T-helper 1 cell (primary cell): ENCODE results near the gene CHKB.
"Not testable (repeated sequence)": the region's sequence is repeated elsewhere in the genome, so short reads cannot be mapped to it uniquely, and the experiment has no call there.

Experiments
- DNase-seq, 5 donors: peaks; one replicate each; pipeline ENCODE4 v3.0.0-alpha.2; 2012 to 2020
- total RNA-seq, 4 donors: gene quantifications; one replicate each; lab custom pipeline; 2026; lab: John Stamatoyannopoulos, UW

CHKB gene
- 2.0 to 4.4 (median 2.9) reads per million in 4 donors for total RNA-seq

- DNase-seq: peak; percentile 95 to 99 (median 97)
Observed at GRCh38 chr22:50582493-50583293, at the start of gene CHKB. Gene CHKB (minus strand): TSS chr22:50582849. CDS start chr22:50582781, 68 bp downstream.

GRCh38 chr22:50630376-50630775 is 47.7 kb upstream of the CHKB start:
- DNase-seq: no peak

GRCh38 chr22:50628543-50629134 is 46.0 kb upstream of the CHKB start:
- peak in 1 of 5 donors; percentile 43 for DNase-seq

GRCh38 chr22:50627642-50628542 is 45.2 kb upstream of the CHKB start, which contains the start of gene ARSA:
Gene ARSA (minus strand): TSS chr22:50628152. CDS start chr22:50627779, 373 bp downstream.
- peak; percentile 63 to 84 (median 74) for DNase-seq

DNA sequence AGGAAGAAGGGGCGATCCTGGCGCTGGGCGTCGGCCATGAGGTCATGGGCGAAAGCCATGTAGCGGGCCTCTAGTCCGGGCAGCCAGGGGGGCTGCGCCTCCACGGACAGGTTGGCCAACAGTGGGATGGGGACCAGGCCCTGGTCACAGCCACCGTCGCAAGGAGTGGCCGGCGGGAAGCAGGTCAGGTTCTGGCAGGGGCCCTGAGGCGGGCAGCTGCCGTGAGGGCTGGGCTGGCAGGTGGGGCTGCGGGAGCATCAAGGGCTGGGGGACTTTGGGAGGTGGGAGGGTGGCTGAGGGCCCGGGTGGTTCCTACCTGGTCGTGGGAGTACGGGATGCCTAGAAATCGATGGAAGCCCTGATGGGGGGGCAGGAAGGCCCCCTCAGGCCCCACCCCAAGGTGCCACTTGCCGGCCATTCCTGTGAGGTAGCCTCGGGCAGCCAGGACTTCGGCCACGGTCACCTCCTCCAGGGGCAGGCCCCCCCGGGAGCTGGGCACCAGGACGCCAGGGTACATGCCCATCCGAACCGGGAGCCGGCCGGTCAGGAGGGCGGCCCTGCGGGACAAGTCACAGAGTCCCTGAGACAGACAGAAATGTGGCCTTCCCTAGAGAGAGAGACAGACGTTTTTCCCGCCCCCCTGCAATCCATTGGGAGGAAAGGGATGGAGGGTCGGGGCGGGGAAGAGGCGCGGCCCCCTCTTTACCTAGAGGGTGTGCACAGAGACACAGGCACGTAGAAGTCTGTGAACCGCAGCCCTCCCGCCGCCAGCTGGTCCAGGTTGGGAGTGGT is 44.4 kb upstream of the CHKB start:
- DNase-seq: no peak

GRCh38 chr22:50626314-50626849 is 43.7 kb upstream of the CHKB start:
- DNase-seq: no peak

- DNase-seq: no peak
Observed at GRCh38 chr22:50625568-50626313, 43.1 kb upstream of the CHKB start.

DNA sequence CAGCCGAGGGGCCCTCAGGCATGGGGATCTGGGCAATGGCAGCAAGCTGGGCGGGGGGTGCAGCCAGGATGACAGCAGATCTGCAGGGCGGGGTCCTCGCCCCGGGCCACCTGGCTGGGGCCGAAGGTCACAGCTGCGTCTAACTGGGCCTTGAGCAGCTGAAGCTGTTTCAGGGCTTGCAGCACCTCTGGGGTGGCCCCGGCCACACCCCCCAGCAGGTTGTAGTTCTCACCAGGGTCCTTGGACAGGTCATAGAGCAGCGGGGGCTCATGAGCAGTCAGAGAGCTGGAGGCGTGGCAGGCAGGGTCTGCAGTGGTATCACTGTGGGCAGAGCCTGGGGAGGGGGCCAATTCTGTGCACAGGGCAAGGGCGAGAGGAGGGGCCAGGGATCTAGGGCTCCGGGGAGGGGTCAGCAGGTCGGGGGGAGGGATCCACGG is 42.5 kb upstream of the CHKB start:
- DNase-seq: no peak

DNA sequence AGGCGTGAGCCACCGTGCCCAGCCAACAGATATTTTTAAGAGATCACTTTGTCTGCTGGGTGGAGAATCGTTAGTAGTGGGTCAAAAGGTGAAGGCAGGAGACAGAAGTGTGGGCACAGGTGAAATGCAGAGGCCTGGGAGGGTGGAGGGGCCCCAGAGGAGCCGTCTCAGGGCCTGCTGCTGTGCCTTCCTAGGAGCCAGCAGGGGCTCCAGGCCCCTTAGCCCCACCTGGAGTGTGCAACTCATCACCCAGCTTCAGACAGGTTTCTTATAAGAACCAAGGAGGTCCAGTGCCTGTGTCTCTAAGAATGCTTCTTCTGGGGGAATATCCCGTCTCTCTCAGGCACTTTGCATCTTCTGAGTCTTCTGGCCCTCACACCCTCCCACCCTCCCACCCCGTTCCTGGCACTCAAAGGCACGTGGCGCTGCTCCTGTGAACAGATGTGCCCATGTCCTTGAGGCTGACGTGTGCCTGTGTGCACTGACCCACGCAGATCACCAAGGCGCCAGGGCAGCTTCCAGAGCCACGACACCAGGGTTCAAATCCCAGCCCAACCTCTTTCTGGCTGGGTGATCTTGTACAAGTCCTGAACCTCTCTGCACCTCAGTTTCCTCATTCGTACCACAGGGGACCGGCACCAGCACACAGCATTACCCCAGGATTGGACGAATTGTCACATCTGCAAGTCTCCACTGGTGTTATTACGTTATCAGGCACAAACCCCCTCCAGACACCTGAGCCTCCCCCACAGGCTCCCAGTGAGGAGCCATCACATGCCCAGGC is 41.9 kb upstream of the CHKB start:
- no peak for DNase-seq

- DNase-seq: no peak
Observed at GRCh38 chr22:50622723-50623327, 40.2 kb upstream of the CHKB start.

- peak in 1 of 5 donors; percentile 41 for DNase-seq
Observed at GRCh38 chr22:50621948-50622722, 39.5 kb upstream of the CHKB start.

GRCh38 chr22:50621356-50621880 is 38.8 kb upstream of the CHKB start:
- peak in 3 of 5 donors; percentile 17 to 88 (median 27) for DNase-seq

- peak; percentile 77 to 90 (median 86) for DNase-seq
Observed at GRCh38 chr22:50620593-50621355, 38.1 kb upstream of the CHKB start.

GRCh38 chr22:50614296-50614695 is 31.6 kb upstream of the CHKB start:
- DNase-seq: not testable (repeated sequence)

GRCh38 chr22:50613291-50613981 is 30.8 kb upstream of the CHKB start:
- DNase-seq: no peak

DNA sequence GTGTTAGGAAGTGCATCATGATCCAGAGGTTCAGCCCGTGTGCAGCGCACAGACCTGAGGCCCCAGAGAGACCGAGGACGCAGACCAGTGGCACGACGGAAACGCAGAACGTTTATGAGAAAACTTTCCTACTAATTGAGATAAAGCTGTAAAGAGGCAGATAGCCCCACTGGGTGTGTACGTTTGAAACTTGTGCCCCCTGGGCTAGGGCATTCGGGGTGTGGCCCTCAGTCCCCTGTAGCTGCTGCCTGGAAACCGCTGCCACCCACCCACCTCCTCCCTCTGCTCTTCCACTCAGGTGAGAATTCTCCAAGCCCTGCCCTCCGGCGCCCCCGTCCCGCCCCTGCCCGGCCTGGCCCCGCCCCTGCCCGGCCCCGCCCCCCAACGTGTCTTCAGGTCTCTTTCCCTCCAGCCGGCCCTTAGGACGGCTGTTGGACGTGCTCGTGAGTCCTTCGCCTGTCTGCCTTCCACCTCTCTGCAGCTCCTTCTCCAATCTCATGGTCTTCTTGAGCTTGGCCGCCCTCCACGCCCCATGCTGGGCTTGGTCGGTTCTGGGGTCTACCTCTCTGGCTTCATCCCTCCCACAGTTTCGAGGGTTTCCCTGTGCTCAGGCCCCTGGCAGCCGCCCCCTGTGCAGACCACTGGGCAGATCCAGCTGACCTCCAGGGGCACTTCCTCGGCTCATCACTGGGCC is 30.0 kb upstream of the CHKB start:
- no peak for DNase-seq

- DNase-seq: no peak
Observed at GRCh38 chr22:50612168-50612527, 29.5 kb upstream of the CHKB start.
